ENCODE data around the gene CDNF.
A peak's percentile ranks its signal among the peaks of the same experiment; 100 is the strongest.
"Not testable (repeated sequence)": the region's sequence is repeated elsewhere in the genome, so short reads cannot be mapped to it uniquely, and the experiment has no call there.

Gene CDNF

GRCh38 chr10:14838582-14839304 is 906 bp upstream of the CDNF start:
- DNase-seq = no peak

GRCh38 chr10:14837003-14837756 is 657 bp downstream of the CDNF start:
- peak; percentile 47 for DNase-seq

- no peak for DNase-seq
These were observed 1.6 kb downstream of the CDNF start for GRCh38 chr10:14836208-14836607.

DNA sequence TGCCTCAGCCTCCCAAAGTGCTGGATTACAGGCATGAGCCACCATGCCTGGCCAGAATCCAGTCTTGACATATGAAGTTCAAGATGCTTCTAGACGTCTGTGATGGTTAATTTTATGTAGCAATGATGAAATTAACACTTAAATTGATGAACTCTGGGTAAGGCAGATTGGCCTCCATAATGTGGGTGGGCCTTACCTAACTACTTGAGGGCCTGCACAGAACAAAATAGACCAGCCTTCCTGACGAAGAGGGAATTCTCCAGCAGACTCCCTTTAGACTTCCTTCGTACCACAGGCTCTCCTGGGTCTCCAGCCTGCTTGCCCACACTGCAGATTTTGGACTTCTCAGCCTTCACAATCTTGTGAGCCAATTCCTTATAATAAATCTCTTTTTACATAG is 4.7 kb downstream of the CDNF start:
- DNase-seq = no peak

DNA sequence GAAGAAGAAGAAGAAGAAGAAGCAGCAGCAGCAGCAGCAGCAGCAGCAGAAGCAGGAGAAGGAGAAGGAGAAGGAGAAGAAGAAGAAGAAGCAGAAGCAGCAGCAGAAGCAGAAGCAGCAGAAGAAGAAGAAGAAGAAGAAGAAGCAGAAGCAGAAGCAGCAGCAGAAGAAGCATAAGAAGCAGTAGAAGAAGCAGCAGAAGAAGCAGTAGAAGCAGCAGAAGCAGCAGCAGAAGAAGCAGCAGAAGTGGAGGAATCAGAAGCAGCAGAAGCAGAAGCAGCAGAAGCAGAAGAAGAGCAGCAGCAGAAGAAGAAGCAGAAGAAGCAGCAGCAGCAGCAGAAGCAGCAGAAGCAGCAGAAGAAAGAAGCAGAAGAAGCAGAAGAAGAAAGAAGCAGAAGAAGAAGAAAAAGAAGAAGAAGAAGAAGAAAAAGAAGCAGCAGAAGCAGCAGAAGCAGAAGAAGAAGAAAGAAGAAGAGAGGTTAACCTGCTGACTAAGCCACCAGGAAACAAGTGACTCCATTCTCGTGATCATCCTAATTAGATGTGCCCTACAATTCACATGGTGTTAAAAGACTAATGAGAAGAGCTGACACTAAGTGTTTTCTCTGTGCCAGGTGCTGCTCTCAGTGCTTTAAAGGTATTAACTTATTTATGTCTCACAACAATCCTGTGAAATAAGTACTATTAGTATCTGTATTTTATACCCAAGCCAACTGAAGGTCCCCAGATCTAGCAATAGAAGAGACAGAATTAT is 11.6 kb downstream of the CDNF start:
- no peak for DNase-seq

GRCh38 chr10:14823966-14824365 is 13.9 kb downstream of the CDNF start:
- DNase-seq = no peak

- peak; percentile 1 for DNase-seq
These were observed 14.7 kb downstream of the CDNF start for GRCh38 chr10:14822879-14823755.

DNA sequence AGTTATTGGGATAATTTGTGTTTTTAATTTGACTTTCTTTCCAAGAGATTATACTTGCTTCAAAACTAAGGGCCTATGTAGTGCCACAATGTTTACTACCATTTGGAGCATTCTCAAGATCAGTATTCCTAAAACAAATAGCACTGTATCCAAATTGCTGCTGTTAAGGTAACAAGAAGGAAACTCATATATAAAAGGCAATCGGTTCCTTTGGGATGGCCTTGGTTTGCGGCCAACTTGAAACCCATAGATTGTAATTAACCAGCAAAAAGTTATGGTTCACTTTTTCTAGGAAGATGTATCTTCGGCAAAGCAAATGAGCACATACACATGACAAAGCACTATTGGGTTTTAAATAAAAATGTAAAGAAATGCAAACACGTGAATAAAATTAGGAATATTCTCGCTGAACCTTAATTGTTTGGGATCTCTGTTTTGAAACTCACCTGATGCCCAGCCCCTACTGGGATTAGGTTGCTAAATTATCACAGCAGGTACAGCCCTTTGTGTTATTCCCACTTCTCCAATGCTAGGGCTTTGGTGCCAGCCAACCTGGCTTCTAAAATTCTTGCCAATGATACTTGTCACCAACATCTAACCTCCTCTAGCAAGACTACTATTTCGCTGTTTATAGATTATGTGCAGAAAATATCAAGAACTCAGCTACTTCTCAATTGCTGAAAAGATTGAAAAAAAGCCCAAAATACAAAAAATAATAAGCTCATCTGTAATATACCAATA is 16.0 kb downstream of the CDNF start:
- DNase-seq = no peak

GRCh38 chr10:14820775-14821154 is 17.1 kb downstream of the CDNF start:
- DNase-seq = no peak

- no peak for DNase-seq
These were observed 17.6 kb downstream of the CDNF start for GRCh38 chr10:14820010-14820774.

DNA sequence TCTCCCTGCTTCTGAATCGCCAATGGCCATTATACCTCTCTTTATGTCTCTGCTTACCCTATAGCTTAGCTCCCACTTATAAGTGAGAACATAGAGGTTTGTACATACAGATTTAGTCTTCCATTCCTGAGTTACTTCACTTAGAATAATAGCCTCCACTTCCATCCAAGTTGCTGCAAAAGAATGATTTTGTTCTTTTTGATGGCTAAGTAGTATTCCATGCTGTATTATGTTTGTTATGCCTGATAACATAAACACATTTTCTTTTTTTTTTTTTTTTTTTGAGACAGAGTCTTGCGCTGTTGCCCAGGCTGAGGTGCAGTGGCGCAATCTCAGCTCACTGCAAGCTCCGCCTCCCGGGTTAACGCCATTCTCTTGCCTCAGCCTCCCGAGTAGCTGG is 21.1 kb downstream of the CDNF start:
- DNase-seq = not testable (repeated sequence)

- no peak for DNase-seq
These were observed 22.2 kb downstream of the CDNF start for GRCh38 chr10:14815681-14816080.

DNA sequence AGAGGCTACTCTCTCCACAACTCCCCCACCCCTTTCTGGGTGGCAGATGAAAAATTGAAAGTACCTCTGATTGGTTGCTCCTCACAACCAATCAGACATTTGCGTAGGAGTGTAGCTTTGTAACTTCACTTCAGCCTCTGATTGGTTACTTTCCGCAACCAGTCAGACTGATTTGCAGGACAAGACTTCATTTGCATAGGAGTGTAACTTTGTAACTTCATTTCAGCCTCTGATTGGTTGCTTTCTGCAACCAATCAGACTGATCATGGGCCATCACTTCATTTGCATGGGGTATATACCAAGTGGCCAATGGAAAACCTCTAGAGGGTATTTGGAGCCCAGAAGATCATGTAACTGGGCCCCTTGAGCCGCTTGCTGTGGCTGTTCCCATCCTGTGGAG is 25.6 kb downstream of the CDNF start:
- DNase-seq = no peak

GRCh38 chr10:14810969-14811953 is 26.6 kb downstream of the CDNF start:
- DNase-seq = no peak

DNA sequence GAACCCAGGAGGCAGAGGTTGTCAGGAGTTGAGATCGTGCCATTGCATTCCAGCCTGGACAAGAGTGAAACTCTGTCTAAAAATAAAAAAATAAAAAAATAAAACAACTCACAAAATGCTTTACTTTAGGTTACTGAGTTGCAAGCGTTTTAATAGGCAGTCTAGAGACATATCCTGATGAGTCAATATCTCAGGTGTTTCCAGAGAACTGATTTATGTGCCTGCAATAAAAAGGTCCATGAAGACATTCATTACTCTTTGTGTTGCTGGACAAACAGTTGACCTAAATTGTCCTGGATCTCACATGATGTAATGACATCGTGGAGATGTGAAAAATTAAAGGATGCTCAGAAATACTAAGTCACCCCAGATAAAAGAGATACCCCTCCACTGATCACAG is 31.5 kb downstream of the CDNF start:
- DNase-seq = no peak

DNA sequence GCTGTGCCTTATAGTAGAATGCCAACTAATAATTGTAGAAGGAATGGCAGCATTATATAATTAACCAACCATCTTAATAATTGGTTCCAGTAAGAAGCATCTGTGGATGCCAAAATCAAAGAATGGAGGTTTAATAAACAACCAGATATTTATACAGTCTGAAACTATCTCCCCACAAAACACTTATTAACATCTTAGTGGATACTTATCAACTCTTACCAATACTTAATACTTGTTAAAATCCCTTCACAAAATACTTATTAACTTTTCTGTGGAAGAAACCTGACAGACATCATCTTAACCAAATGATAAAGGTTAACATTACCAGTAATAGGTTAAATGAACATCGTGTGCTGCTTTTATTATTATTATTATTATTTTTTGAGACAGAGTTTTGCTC is 34.0 kb downstream of the CDNF start:
- DNase-seq = no peak

DNA sequence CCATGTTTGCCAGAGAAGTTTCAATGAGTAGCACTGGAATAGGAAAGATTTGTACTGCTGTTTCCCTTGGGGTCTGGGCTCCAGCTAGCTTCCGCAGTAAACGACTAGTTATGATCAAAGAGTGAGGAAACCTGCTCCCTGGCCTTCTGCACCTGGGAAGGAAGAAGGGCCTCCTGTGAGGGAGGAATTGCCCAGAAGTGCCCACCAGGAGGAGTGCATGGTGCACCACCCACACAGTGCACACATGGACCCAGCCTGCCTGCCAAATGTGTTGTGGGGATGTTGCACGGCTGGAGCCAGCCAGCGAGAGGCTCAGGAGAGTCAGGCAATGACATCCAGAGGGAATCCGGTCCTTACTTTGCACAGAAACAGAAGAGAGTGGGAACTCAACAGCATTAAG is 36.1 kb downstream of the CDNF start:
- DNase-seq = no peak

DNA sequence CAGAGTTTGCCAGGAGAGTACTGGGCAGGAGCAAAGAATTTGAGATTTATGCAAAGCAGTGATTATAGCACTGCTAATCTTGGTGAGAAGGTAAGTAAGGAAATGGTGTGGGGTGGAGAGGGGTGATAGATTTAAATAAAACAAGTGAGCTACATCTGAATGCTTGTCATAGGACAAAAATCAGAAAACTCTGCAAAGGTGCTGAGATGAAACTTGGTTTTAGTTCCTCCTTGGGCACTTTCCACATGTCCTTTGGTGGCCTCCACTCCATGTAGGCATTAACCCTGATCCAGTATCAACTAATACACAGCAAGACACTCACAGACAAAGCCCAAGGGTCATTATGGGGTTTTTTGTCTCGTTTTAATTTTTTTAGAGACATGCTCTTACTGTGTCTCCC is 37.4 kb downstream of the CDNF start:
- no peak for DNase-seq

- no peak for DNase-seq
These were observed 39.2 kb downstream of the CDNF start for GRCh38 chr10:14798636-14799035.

GRCh38 chr10:14787938-14788337 is 49.9 kb downstream of the CDNF start:
- no peak for DNase-seq
